Measurements from ENCODE around the gene KCND2.
"Not testable (repeated sequence)": the region's sequence is repeated elsewhere in the genome, so short reads cannot be mapped to it uniquely, and the experiment has no call there.

KCND2 gene

GRCh38 chr7:120272701-120273475 is at the start of gene KCND2:
Gene KCND2 (plus strand): TSS chr7:120273175.
- DNase-seq (ENCODE audit: low read depth): no peak

DNA sequence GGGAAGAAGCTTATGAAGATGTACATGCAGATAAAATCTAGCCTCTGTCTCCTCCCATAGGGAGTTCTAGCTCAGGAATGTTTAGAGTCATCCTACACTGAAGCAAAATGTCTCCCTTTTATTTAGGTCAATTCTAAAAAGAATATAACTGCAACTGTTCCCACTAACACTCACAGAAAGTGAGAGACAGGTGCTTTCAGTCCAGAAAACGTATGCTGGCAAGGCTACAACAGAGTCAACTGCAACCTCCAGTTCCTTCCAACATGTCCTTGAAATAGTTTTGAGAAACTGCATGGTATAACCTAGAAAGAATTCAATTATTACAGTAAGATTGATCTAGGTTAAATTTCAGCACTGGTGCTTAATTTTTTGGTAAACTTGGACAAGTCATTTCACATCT is 46.8 kb upstream of the KCND2 start:
- no peak overlapping the region for H3K4me3 ChIP-seq (ENCODE audit: low read length)
- no peak for DNase-seq (ENCODE audit: low read depth)

More at GRCh38 chr7:120272701-120273475, at the start of gene KCND2:
- H3K4me3 ChIP-seq (ENCODE audit: low read length): peak within 1 kb of the TSS; percentile 55
- TF ChIP-seq CTCF (IDR thresholded peaks at IDR 0.05; ENCODE audit: insufficient read depth, low read depth, low read length, missing control alignments): no peak

GRCh38 chr7:120227255-120227654 is 45.7 kb upstream of the KCND2 start:
- no peak overlapping the region for H3K4me3 ChIP-seq (ENCODE audit: low read length)
- TF ChIP-seq CTCF (IDR thresholded peaks at IDR 0.05; ENCODE audit: insufficient read depth, low read depth, low read length, missing control alignments): no peak
- no peak for DNase-seq (ENCODE audit: low read depth)

More for the DNA sequence above, 46.8 kb upstream of the KCND2 start:
- no peak for TF ChIP-seq CTCF (IDR thresholded peaks at IDR 0.05; ENCODE audit: insufficient read depth, low read depth, low read length, missing control alignments)

DNA sequence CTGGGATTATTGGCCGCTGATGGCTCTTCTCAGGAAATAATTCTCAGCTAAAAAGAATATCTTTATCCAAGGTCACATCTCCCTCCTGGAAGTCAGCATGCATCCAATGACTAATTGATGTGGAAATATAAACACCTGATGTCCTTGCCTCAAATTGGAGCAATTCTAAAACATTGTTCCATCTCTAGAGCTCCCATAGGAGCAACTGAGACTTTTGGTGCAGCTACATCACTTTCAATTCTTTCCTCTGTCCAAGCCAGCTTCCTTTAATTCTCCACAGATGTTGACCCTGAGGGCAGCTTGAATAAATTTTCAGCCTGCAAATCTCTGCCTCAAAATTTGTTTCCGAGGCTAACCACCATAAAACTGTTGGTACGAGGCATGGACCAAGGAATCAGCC is 43.9 kb upstream of the KCND2 start:
- H3K4me3 ChIP-seq (ENCODE audit: low read length): no peak overlapping the region
- DNase-seq (ENCODE audit: low read depth): no peak
- no peak for TF ChIP-seq CTCF (IDR thresholded peaks at IDR 0.05; ENCODE audit: insufficient read depth, low read depth, low read length, missing control alignments)

DNA sequence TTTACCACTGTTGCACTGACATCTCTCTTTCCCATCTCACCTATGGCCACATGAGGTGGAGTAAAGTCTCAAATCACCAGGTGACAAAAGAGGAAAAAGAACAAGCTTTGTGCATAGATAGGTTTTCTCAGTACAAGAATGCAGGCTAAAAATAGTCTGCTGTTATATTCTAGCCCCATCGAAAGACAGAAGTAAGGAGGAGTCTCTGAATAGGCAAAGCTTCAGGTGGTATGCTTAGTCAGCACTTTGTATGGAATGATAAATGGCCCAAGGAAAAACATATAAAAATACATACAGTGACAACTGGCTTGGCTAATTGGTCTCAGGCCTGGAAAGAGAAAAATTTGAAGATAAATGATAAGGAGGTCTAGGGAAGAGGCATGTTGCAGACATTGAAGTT is 39.6 kb upstream of the KCND2 start:
- TF ChIP-seq CTCF (IDR thresholded peaks at IDR 0.05; ENCODE audit: insufficient read depth, low read depth, low read length, missing control alignments): no peak
- H3K4me3 ChIP-seq (ENCODE audit: low read length): no peak overlapping the region
- no peak for DNase-seq (ENCODE audit: low read depth)

DNA sequence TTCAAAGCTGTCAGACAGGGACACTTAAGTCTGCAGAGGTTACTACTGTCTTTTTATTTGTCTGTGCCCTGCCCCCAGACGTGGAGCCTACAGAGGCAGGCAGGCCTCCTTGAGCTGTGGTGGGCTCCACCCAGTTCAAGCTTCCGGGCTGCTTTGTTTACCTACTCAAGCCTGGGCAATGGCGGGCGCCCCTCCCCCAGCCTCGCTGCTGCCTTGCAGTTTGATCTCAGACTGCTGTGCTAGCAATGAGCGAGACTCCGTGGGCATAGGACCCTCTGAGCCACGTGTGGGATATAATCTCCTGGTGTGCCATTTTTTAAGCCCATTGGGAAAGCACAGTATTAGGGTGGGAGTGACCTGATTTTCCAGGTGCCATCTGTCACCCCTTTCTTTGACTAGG is 32.6 kb upstream of the KCND2 start:
- not testable (repeated sequence) for DNase-seq (ENCODE audit: low read depth); H3K4me3 ChIP-seq (ENCODE audit: low read length)

DNA sequence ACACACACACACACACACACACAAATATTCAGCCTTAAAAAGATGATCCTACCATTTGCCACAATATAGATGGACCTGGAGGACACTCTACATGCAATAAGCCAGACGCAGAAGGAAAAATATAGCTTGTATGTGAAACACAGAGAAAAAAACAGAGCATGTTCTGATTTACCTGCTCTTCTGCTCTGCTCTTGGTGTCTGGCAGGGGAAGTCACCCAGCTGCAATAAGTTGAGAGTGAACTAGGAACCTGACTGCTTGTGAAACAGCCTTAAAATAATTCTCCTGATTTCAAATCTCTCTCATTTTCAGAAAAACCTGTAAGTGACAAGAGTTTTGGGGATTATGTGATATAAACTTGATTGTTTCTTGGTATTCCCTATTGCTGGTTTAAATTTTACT is 31.0 kb upstream of the KCND2 start:
- H3K4me3 ChIP-seq (ENCODE audit: low read length): no peak overlapping the region
- DNase-seq (ENCODE audit: low read depth): no peak
- TF ChIP-seq CTCF (IDR thresholded peaks at IDR 0.05; ENCODE audit: insufficient read depth, low read depth, low read length, missing control alignments): no peak

Measured in epithelial cell of esophagus (primary cell).